HG03060 (cell line): Measurements from ENCODE around the gene MTUS2.

Source experiments
- ATAC-seq: cut with Tn5 transposase; IDR thresholded peaks from one replicate; pipeline ENCODE4 v1.9.1; 2021; ENCODE audit warnings: low read depth, moderate number of reproducible peaks; ENCODE audit not compliant: unreplicated experiment

MTUS2 gene

DNA sequence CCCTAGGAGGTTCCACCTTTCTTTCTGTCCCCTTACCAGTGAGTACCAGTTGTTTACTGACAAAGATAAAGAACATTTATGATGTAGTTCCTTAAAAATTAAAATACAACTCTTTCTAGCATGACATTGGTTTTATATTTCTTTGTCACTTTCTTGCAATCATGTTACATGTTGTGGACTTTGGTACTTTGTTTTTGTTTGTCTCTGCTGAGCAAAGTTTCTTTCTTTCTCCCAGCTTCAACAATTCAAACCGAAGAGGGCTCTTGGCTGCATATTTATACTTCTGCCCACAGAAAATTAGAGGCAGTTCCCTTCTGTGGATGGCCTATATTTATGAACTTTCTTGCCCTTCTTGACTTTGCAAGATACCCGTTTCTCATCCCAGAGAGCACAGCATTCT lies 201.2 kb downstream of the MTUS2 start:
- no peak for ATAC-seq

DNA sequence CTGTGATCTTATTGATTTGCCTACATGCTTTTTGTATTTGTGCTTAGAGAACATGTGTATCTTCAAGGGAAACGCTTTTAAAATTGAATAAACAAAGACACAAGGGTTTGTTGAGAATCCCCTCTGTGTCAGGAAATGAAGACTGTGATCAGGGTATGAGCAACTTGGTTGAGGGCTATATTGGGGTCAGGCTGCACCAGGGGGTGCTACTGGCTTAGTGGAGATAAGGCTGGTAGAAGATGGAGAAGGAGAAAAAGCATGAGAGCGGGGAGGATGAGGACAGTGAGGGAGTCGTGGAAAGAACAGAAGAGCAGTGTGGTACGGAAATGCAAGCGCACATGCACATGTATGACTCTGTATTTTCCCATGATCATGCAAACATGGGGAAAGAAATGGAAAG lies 201.6 kb downstream of the MTUS2 start:
- ATAC-seq, result no peak

DNA sequence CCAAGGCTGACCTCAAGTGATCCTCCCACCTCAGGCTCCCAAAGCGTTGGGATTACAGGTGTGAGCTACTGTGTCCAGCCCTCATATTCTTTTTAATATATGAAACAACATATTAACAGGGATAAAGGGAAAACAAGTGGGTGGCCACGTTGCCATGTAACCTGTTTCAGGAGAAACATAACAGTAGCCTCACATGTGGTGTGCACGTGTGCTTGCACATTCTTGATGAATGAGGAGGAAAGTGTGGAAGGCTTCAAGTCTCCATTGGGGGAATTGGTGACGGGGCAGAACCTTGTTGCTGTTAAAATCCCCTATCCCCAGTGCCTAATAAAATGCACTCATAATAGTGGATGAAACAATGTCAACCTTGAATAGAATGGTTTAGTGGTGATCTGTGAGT lies 202.3 kb downstream of the MTUS2 start:
- no peak for ATAC-seq

DNA sequence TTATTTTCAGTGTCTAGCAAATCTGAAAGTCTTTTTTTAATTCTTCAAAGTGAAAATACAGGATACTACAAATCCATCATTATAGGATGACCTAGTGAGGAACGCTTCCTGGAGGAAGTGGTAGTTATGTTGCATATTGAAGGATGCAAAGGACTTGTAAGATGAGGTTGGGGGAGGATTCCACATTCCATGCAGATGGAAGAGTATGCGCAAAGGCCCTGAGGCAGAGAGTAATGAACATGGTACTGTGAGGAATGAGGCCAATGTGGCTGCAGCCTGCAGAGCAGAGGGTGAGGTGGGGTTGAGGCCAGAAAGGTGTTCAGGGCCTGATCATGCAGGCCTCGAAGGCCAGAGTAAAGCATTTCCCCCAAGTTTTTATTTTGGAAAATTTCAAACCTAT lies 202.8 kb downstream of the MTUS2 start:
- ATAC-seq, result no peak

DNA sequence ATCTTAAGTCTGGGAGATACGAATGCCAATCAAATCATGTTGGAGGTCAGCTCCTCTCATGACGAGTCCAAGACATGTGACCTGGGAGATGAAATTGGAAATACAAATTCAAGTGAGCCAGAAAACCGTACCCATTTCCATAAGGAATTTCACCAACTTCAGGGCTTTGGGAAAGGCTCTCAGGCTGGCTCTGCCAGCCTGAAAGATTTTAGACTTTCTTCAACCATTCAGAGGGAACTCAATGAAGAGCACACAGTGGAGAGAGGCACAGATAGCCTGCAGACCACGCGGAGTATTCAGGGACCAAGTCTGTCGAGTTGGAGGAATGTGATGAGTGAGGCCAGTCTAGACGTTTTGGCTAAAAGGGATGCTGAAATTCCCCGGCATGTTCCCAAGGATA lies 204.6 kb downstream of the MTUS2 start:
- ATAC-seq, result no peak

DNA sequence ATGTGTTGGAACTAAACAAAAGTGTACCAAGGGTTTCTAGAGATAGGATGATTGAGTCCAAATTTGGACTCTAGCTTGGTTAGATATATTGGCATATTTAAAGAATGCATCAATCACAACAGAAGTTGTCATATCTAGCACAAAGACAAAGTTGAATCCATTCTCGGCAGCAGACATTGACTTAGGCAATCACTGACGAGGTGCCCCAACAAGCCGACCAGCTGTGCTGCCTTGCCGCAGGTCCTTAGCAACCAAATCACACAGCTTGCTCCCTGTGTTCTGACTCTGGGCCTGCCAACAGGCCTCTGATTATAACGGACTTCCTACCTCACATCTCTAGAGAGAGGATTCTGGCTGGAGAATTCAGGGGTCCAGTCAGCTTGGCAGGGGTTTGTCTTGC lies 208.7 kb downstream of the MTUS2 start:
- ATAC-seq, result no peak

DNA sequence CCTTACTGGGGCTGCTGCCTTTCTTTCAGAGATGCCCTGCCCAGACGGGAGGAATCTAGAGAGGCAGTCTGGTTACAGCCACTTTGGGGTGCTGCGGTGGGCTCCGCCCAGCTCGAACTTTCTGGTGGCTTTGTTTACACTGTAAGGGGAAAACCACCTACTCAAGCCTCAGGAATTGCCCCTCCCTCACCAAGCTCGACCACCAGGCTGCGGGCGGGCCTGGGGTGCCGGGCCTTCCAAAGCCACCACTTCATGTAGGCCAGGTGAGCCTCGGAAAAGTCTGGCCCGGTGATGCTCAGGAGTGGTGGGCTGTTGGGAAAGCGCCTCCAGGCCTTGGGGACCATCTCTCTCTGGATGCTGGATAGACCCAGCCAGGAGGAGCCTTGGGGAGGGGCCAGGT lies 218.6 kb downstream of the MTUS2 start:
- no peak for ATAC-seq

DNA sequence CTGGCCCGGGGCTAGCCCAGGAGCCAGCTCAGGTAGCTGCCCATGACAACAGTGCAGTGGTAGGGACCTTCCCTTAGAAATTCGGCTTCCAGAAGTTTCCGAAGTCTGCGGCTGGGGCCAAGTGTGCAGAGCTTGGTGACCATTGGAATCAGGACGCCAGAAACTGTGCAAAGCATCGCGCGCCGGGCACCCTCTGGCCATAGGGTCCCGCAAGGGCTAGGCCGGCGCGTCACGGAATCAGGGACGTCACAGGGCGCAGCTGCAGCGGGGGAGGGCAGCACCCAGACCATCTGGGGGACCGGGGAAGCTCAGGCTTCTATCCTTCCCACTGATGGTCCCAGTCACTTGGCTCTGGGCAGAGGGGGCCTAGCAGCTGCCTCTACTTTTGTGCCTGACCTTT lies 219.1 kb downstream of the MTUS2 start:
- ATAC-seq, result no peak

DNA sequence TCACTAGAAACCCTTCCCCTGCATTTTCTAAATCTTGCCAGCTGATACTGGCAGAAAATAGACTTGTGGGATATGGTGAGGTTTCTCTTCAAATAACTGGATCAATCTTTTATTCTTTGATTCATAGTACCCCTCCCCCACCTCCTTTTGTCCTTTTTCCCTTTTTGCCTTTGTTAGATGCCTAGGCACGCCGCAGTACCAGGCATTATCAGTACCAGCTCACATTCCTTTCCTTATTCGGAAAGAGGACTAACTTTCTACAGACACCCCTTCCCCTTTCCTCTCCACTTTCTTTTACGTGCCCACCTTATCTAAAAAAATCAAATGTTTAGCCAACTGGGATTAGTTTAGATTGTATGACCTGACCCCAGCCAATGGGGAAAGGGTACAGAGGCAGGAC lies 226.4 kb downstream of the MTUS2 start:
- ATAC-seq, result no peak

DNA sequence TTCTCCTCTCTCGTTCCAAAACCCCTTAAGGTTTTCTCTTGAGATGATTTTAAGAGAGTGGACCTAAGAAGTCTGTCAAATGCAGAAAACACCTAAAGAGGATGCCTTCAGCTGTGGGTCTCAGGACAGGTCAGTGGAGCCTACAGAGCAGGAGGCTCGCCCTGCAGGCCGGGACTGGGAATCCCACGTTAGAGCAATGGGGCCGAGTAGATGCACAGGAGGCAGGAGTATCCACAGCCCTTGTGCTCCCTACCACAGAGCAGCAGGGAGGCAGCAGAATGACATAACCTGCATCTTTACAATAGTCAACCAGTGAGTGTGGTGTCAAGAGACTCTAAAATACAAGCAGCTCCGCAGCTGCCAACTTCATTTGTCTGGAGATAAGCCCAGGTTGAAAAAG lies 229.4 kb downstream of the MTUS2 start:
- ATAC-seq, result no peak

DNA sequence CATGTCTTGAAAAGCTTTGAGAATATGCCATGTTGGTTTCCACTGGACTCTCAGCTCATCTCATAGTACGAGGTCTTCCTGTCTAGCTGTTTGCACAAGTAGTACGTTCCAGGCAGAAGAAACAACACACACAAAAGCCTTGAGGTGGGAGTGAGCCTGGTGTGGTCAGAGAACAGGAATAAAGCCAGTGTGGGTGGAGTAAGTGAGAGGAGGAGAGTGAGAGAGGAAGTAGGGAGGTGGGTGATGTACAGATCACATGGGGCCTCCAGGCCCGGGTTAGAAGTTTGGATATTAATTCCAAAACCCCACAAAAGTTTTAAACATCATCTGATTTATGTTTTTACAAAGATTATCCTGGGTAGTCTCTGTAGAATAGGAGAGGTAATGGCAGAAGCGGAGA lies 230.6 kb downstream of the MTUS2 start:
- ATAC-seq, result no peak

DNA sequence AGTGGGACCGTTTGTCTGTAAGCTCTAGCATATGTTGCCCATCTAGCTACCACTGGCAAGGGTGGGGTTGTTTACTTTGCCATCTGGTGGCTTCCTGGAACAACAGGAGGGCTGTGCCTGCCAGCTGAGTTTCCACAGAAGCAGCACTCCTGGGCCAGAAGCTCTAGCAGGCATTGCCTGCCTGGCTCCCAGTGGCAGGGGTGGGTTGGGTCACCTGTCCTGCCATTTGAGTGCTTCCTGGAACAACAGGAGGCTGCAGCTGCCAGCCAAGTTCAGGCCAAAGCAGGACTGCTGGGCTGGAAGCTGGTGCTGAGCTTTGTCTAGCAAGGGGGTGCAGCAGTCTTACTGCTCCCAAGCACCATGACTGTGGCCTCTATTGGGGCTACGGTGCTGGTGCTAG lies 239.7 kb downstream of the MTUS2 start:
- no peak for ATAC-seq

DNA sequence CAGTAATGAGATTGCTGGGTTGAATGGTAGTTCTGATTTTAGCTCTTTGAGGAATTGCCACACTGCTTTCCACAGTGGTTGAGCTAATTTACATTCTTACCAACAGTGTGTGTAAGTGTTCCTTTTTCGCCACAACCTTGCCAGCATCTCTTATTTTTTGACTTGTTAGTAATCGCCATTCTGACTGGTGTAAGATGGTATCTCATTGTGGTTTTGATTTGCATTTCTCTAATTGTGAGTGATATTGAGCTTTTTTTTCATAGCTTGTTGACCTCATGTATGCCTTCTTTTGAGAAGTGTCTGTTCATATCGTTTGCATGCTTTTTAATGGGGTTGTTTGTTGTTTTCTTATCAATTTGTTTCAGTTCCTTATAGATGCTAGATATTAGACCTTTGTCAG lies 245.0 kb downstream of the MTUS2 start:
- ATAC-seq, result no peak

DNA sequence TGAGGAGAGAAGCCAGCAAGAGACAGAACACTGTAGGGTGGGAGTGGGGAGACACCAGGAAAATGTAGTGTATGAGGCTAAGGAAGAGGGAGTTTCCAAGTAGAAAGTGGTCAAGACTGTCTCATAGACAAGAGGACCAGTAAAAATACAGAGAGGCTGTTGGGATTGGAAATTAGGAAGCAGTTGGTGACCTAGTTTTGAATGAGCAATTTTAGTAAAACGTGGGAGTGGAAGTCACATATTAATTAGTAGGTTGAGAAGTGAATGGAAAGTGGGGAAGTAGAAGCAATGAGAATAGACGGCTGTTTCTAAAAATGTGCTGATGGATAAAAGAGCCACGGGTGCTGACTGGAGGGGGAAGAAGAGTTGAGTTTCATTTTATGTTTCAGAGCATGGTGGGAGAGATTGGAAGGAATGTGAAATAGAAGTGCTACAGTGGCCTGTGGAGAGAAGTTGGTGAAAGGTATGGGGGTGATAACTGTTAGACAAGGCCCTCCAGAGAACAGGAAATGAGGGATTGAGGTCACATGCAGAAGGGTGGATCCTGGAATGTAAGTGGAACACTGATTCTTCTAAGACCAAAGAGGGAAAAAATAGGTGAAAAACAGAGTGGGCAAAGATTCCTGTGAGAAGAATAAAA lies 247.3 kb downstream of the MTUS2 start:
- no peak for ATAC-seq

DNA sequence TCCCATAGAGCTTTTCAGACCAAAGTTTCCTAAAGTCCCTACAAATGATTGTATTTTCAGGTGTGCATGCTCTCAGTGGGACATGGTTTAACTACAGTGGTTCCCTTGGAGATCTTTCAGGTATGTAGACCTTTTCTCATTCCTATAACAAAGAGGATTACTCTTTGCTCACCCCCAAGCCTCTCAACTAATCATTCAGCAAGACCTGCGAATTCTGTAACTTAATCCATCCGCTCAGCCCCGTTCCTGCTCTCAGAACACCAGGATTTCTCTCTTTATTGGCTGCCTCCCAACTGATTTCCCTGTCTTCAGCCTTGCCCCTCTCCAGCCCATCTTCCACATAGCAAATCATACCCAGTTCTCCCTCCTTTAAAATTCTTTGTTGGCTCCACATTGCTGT lies 253.6 kb downstream of the MTUS2 start:
- ATAC-seq, result no peak

DNA sequence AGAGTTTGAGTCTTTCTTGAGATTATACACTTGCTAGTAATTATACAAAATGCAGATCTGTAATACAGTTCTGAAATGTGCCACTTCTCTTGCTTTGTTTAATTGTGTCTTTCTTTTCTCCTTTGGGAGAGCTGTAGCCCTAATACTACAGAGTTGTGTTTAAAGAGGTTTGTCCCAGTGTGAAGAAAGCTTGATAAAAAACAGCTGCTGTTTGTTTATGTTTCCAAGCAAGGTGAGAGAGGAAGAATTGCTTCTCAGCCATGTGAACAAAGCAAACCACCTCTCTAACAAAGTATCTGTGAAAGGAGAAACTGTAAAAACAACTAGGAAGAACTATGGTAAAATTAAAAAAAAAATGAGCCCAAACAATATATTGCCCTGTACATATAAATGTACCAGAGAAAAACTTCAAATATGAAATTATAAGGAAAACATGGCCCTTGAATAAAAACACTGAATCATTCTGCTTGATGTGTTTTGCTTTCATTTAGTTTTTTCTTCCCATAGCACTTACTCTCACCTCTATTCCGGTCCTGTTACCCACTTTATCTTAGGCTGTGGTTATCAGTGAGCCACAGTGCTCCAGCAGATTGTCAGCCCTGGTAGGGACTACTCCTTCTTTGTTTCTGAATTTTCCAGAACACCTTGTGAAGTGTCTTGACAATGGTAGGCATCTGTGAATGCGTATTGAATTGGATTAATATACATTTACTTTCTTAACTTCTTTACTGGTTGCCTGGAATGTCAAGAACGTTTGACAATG lies 257.1 kb downstream of the MTUS2 start:
- ATAC-seq, result no peak

DNA sequence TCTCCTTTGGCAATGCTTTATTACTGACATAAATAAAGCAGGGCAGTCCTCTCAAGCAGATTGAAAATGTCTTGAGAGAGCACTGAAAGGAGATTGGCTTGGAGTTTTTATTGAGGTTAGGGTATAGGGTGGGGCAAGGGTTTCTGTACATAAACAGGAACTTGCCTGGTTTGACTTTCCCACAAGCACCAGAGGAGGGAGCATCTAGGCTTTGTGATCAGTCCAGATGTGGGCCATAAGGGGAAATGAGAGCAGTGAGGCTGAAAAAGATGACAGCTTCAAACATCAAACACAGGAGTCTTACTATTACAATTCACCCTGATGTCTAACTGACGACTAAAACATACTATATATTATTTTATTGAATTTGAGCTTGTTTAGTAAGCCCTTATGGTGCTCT lies 260.9 kb downstream of the MTUS2 start:
- ATAC-seq, result no peak

DNA sequence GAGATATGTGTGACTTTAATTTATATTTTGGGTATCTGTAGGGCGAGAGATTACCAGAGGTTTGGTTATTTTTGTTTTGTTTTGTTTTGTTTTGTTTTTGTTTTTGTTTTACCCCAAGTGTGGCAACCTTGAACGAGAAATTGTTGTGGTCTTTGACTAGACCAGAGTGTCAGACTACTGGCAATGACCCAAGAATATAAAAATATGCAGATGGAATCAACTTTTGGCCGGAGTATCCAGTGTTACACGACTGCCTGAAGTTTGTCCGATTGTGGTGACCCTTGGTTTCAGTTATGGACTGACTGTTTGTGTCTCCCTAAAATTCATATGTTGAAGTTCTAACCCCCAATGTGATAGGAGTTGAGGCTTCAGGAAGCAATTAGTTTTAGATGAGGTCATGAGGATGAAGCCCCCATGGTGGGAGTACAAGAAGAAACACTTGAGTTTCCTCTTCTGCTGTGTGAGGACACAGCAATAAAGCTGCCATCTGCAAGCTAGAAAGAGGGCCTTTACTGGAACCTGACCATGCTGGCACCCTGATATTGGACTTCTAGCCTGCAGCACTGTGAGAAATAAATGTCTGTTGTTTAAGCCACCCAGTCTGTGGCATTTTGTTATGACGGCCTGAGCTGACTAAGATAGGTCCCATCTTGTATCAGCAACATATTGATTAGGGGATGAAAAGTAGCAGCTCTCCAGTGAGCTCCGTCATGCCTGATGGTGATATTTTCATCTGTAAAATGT lies 261.7 kb downstream of the MTUS2 start:
- ATAC-seq, result no peak

DNA sequence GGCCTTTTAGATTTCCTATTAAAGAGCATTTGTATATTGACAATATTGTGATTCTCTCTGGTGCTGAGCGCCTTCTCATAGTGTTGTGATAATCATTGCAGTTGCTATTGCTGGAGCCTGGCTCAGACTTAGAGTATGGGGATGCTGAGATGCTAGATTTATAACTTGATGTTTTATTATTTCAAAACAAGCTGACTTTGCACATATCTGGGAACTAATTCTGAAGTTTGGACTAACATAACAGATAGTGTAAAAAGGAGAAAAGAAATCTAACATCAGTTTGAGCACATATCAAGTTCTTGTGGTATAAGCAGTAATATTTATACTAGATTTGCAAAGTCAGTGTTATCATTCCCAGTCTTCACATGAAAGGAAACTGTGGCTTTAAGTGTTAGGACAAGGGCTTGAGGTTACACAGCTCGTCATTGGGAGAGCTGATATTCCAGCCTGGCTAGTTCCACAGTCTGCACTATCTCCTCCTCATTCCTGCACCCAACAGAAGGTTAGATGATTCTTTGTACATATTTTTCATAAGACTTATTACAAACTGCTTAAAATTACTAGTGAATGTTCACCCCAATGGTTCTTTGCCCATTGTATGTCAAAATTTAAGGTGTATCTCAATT lies 279.8 kb downstream of the MTUS2 start:
- no peak for ATAC-seq

DNA sequence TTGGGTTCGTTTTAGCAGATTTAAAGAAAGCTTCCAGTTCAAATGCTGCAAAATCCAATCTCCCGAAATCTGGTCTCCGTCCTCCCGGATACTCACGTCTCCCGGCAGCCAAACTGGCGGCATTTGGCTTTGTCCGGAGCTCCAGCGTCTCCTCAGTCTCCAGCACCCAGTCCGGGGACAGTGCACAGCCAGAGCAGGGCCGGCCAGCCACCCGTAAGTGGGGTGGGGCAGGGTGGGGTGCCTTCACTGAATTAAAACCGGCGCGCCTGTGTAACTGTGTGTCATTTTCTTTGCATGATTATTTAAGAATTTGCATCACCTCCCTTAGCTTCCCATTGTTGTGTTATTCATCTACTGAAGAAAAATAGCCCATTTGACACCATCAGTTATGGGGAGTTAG lies 280.6 kb downstream of the MTUS2 start:
- ATAC-seq, result no peak

DNA sequence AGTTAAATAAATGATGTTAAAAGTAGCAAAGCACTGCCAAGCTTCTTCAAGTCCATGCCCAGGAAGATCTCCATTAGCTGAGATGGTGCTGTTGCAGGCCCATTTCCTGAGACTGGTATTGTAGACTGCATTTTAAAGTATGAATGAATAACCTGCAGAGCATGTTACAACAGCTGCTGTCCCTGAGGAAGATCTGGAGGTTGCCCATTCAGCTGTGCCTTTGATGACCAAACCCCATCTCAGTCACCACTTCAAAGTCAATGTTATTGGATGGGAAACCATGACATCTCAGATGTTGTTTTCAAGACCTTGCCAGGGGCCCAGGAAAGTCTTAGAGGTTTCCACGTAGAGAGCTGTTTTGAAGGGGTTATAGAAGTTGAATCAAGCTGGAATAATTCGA lies 281.3 kb downstream of the MTUS2 start:
- no peak for ATAC-seq
